ENCODE data around the gene TSGA10. TPM values are rescaled to one million over a fixed set of nuclear protein-coding genes. Genes with fewer than 3 reads are reported as not detected.
A peak's percentile ranks its signal among the peaks of the same experiment; 100 is the strongest.

Gene TSGA10
- total and polyA plus RNA-seq, 4 donors, result 1.5 to 9.4 (median 3.6) TPM

- H3K36me3 ChIP-seq (ENCODE audit: control insufficient read depth in 1 of 2, insufficient read depth in 2 of 2, low read length in 1 of 2), result peaks cover 0 to 2% of the 10 kb centered on the region in 2 donors
- no peaks in the 10 kb centered on the region for H3K9me3 ChIP-seq (ENCODE audit: control insufficient read depth, low read length)
- DNase-seq (no peak), ATAC-seq (ENCODE audit: low FRiP score) (no peak)
- peaks cover 0 to 12% of the 10 kb centered on the region in 2 donors for H3K4me1 ChIP-seq (ENCODE audit: control insufficient read depth in 1 of 2, insufficient read depth in 2 of 2, low read length in 2 of 2)
- H3K27ac ChIP-seq (ENCODE audit: low read depth in 1 of 2, low read length in 2 of 2), result no peak overlapping the region
- H3K4me3 ChIP-seq (ENCODE audit: low read length in 2 of 2), result no peak overlapping the region
- 89 to 90% methylated on average over 4 of the region's 4 CpGs for WGBS, 2 donors
- intact Hi-C loops (cut with DNase I), result no loop called here
- no peaks in the 10 kb centered on the region for H3K27me3 ChIP-seq (ENCODE audit: control insufficient read depth in 1 of 2, insufficient read depth in 2 of 2, low read length in 1 of 2)
Measured at GRCh38 chr2:99159594-99159993, 4.9 kb upstream of the TSGA10 start.

- Histone ChIP-seq H3K36me3 (ENCODE audit: control insufficient read depth in 1 of 2, insufficient read depth in 2 of 2, low read length in 1 of 2) (peaks cover 0 to 2% of the 10 kb centered on the region in 2 donors), H3K27ac (ENCODE audit: low read depth in 1 of 2, low read length in 2 of 2) (no peak overlapping the region), H3K4me1 (ENCODE audit: control insufficient read depth in 1 of 2, insufficient read depth in 2 of 2, low read length in 2 of 2) (peaks cover 0 to 15% of the 10 kb centered on the region in 2 donors), H3K27me3 (ENCODE audit: control insufficient read depth in 1 of 2, insufficient read depth in 2 of 2, low read length in 1 of 2) (no peaks in the 10 kb centered on the region), H3K9me3 (ENCODE audit: control insufficient read depth, low read length) (no peaks in the 10 kb centered on the region), H3K4me3 (ENCODE audit: low read length in 2 of 2) (no peak overlapping the region)
- no peak for ATAC-seq (ENCODE audit: low FRiP score)
- intact Hi-C loops (cut with DNase I), result no loop called here
- WGBS, 2 donors, result 86 to 87% methylated on average over 5 of the region's 5 CpGs
- no peak for DNase-seq
Measured at GRCh38 chr2:99158599-99158998, 3.9 kb upstream of the TSGA10 start.

GRCh38 chr2:99156891-99157290 is 2.1 kb upstream of the TSGA10 start:
- 70 to 84% methylated on average over 1 of the region's 1 CpG for WGBS, 2 donors
- intact Hi-C loops (cut with DNase I), result no loop called here

GRCh38 chr2:99153921-99154604 is 679 bp downstream of the TSGA10 start:
- ATAC-seq (ENCODE audit: low FRiP score), result peak; percentile 8
- no peaks in the 10 kb centered on the region for H3K36me3 ChIP-seq (ENCODE audit: control insufficient read depth in 1 of 2, insufficient read depth in 2 of 2, low read length in 1 of 2)

More at GRCh38 chr2:99156891-99157290, 2.1 kb upstream of the TSGA10 start:
- DNase-seq (no peak), ATAC-seq (ENCODE audit: low FRiP score) (no peak)
- H3K9me3 ChIP-seq (ENCODE audit: control insufficient read depth, low read length), result no peaks in the 10 kb centered on the region
- no peaks in the 10 kb centered on the region for H3K36me3 ChIP-seq (ENCODE audit: control insufficient read depth in 1 of 2, insufficient read depth in 2 of 2, low read length in 1 of 2)
- no peak overlapping the region for H3K27ac ChIP-seq (ENCODE audit: low read depth in 1 of 2, low read length in 2 of 2)
- no peaks in the 10 kb centered on the region for H3K27me3 ChIP-seq (ENCODE audit: control insufficient read depth in 1 of 2, insufficient read depth in 2 of 2, low read length in 1 of 2)
- peaks cover 0 to 15% of the 10 kb centered on the region in 2 donors for H3K4me1 ChIP-seq (ENCODE audit: control insufficient read depth in 1 of 2, insufficient read depth in 2 of 2, low read length in 2 of 2)
- no peak overlapping the region for H3K4me3 ChIP-seq (ENCODE audit: low read length in 2 of 2)

GRCh38 chr2:99152199-99152895 is 2.4 kb downstream of the TSGA10 start:
- DNase-seq (no peak), ATAC-seq (ENCODE audit: low FRiP score) (no peak)
- Histone ChIP-seq H3K27me3 (ENCODE audit: control insufficient read depth in 1 of 2, insufficient read depth in 2 of 2, low read length in 1 of 2) (no peaks in the 10 kb centered on the region), H3K36me3 (ENCODE audit: control insufficient read depth in 1 of 2, insufficient read depth in 2 of 2, low read length in 1 of 2) (no peaks in the 10 kb centered on the region), H3K4me1 (ENCODE audit: control insufficient read depth in 1 of 2, insufficient read depth in 2 of 2, low read length in 2 of 2) (peaks cover 0 to 12% of the 10 kb centered on the region in 2 donors), H3K9me3 (ENCODE audit: control insufficient read depth, low read length) (no peaks in the 10 kb centered on the region), H3K27ac (ENCODE audit: low read depth in 1 of 2, low read length in 2 of 2) (no peak overlapping the region), H3K4me3 (ENCODE audit: low read length in 2 of 2) (no peak overlapping the region)
- intact Hi-C loops (cut with DNase I), result no loop called here
- 90% methylated on average over 7 of the region's 7 CpGs for WGBS, 2 donors

More at GRCh38 chr2:99153921-99154604, 679 bp downstream of the TSGA10 start:
- H3K27ac ChIP-seq (ENCODE audit: low read depth in 1 of 2, low read length in 2 of 2), result peak overlapping the region in 1 of 2 donors; percentile 46
- peak overlapping the region; percentile 66 to 87 for H3K4me3 ChIP-seq (ENCODE audit: low read length in 2 of 2)
- no peaks in the 10 kb centered on the region for H3K27me3 ChIP-seq (ENCODE audit: control insufficient read depth in 1 of 2, insufficient read depth in 2 of 2, low read length in 1 of 2)
- no peaks in the 10 kb centered on the region for H3K9me3 ChIP-seq (ENCODE audit: control insufficient read depth, low read length)
- WGBS, 2 donors, result 50 to 51% methylated on average over 12 of the region's 12 CpGs
- intact Hi-C loops (cut with DNase I), result no loop called here
- peak in 1 of 2 donors; percentile 72 for DNase-seq
- H3K4me1 ChIP-seq (ENCODE audit: control insufficient read depth in 1 of 2, insufficient read depth in 2 of 2, low read length in 2 of 2), result peaks cover 0 to 15% of the 10 kb centered on the region in 2 donors

- H3K4me3 ChIP-seq (ENCODE audit: low read length in 2 of 2), result no peak overlapping the region
- H3K9me3 ChIP-seq (ENCODE audit: control insufficient read depth, low read length), result no peaks in the 10 kb centered on the region
- H3K4me1 ChIP-seq (ENCODE audit: control insufficient read depth in 1 of 2, insufficient read depth in 2 of 2, low read length in 2 of 2), result peaks cover 0 to 5% of the 10 kb centered on the region in 2 donors
- no peaks in the 10 kb centered on the region for H3K27me3 ChIP-seq (ENCODE audit: control insufficient read depth in 1 of 2, insufficient read depth in 2 of 2, low read length in 1 of 2)
- 70 to 74% methylated on average over 1 of the region's 1 CpG for WGBS, 2 donors
- H3K36me3 ChIP-seq (ENCODE audit: control insufficient read depth in 1 of 2, insufficient read depth in 2 of 2, low read length in 1 of 2), result no peaks in the 10 kb centered on the region
- ATAC-seq (ENCODE audit: low FRiP score) (no peak), DNase-seq (no peak)
- no peak overlapping the region for H3K27ac ChIP-seq (ENCODE audit: low read depth in 1 of 2, low read length in 2 of 2)
- intact Hi-C loops (cut with DNase I), result no loop called here
Measured at GRCh38 chr2:99150706-99151105, 4.0 kb downstream of the TSGA10 start.

- DNase-seq (peak; percentile 95 to 97), ATAC-seq (ENCODE audit: low FRiP score) (peak; percentile 97)
- 0 to 1% methylated on average over 64 to 84 of the region's 84 CpGs for WGBS, 2 donors
- Histone ChIP-seq H3K4me3 (ENCODE audit: low read length in 2 of 2) (peak within 1 kb of the TSS; percentile 33 to 52), H3K27me3 (ENCODE audit: control insufficient read depth in 1 of 2, insufficient read depth in 2 of 2, low read length in 1 of 2) (no peaks in the 10 kb centered on the region), H3K4me1 (ENCODE audit: control insufficient read depth in 1 of 2, insufficient read depth in 2 of 2, low read length in 2 of 2) (peaks cover 0 to 1% of the 10 kb centered on the region in 2 donors), H3K9me3 (ENCODE audit: control insufficient read depth, low read length) (no peaks in the 10 kb centered on the region), H3K36me3 (ENCODE audit: control insufficient read depth in 1 of 2, insufficient read depth in 2 of 2, low read length in 1 of 2) (no peaks in the 10 kb centered on the region), H3K27ac (ENCODE audit: low read depth in 1 of 2, low read length in 2 of 2) (peak within 1 kb of the TSS in 1 of 2 donors; percentile 55)
- intact Hi-C loops (cut with DNase I), result no loop called here
Measured at GRCh38 chr2:99141110-99142108, 13.3 kb downstream of the TSGA10 start, which contains the start of gene C2orf15. C2orf15 (plus strand) TSS chr2:99141707; CDS start chr2:99150559, 8,852 bp downstream.

GRCh38 chr2:99140860-99141109 is 14.0 kb downstream of the TSGA10 start:
- intact Hi-C loops (cut with DNase I), result no loop called here
- ATAC-seq (ENCODE audit: low FRiP score) (peak; percentile 80), DNase-seq (no peak)
- Histone ChIP-seq H3K27me3 (ENCODE audit: control insufficient read depth in 1 of 2, insufficient read depth in 2 of 2, low read length in 1 of 2) (no peaks in the 10 kb centered on the region), H3K4me3 (ENCODE audit: low read length in 2 of 2) (peak overlapping the region; percentile 33 to 52), H3K27ac (ENCODE audit: low read depth in 1 of 2, low read length in 2 of 2) (peak overlapping the region in 1 of 2 donors; percentile 0), H3K4me1 (ENCODE audit: control insufficient read depth in 1 of 2, insufficient read depth in 2 of 2, low read length in 2 of 2) (peaks cover 0 to 1% of the 10 kb centered on the region in 2 donors), H3K9me3 (ENCODE audit: control insufficient read depth, low read length) (no peaks in the 10 kb centered on the region), H3K36me3 (ENCODE audit: control insufficient read depth in 1 of 2, insufficient read depth in 2 of 2, low read length in 1 of 2) (no peaks in the 10 kb centered on the region)
- WGBS, 2 donors, result 1% methylated on average over 18 to 21 of the region's 21 CpGs

All from aorta (tissue), 5 donors.